ENCODE results near the gene PTPRT. TPM values are rescaled to one million over a fixed set of nuclear protein-coding genes. Genes with fewer than 3 reads are reported as not detected.

Gene PTPRT
- total RNA-seq, 1 donor, result 0.72 TPM

DNA sequence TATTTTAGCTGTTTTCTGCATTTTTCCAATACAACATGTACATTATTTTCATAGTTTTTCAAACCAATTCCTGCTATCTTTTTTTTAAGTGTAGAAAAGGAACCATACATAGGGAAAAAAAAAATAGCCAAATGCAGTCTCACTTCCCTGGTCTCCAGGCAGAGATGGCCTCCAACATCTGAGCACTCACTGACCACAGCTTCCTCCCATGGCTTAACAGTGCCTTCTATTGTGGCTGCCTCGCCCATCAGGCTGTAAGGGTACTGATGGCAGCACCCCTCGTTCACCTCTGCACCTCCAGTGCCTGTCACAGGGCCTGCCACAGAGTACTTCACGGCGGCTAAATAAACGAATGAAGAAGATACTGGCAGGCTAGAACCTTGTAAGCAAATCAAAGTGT, 591.1 kb downstream of the PTPRT start:
- H3K4me3 ChIP-seq (ENCODE audit: low read depth, low read length), result no peak overlapping the region
- DNase-seq (ENCODE audit: low read depth), result no peak
- TF ChIP-seq, protein P1, sequence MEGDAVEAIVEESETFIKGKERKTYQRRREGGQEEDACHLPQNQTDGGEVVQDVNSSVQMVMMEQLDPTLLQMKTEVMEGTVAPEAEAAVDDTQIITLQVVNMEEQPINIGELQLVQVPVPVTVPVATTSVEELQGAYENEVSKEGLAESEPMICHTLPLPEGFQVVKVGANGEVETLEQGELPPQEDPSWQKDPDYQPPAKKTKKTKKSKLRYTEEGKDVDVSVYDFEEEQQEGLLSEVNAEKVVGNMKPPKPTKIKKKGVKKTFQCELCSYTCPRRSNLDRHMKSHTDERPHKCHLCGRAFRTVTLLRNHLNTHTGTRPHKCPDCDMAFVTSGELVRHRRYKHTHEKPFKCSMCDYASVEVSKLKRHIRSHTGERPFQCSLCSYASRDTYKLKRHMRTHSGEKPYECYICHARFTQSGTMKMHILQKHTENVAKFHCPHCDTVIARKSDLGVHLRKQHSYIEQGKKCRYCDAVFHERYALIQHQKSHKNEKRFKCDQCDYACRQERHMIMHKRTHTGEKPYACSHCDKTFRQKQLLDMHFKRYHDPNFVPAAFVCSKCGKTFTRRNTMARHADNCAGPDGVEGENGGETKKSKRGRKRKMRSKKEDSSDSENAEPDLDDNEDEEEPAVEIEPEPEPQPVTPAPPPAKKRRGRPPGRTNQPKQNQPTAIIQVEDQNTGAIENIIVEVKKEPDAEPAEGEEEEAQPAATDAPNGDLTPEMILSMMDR (IDR thresholded peaks at IDR 0.05; ENCODE audit: insufficient read depth, low read length), result no peak

DNA sequence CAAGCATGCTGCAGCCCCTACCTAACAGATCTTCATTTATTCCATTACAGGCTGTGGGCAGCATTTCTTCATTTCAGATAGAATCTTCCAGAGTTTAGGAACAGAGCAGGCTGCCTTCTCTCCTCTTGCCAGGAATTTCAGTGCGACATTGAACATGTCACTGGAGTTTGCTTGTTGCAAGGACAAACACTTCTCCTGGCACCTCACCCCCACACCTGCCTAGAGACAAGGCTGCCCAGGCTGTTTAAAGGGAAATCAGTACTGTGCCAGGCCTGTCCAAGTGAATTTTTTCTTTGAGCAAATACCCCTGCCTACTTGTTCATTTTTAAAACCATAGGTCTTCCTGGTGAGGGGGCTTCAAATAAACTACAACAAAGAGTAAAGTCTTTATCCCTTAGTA, 594.1 kb downstream of the PTPRT start:
- TF ChIP-seq, protein P1 (IDR thresholded peaks at IDR 0.05; ENCODE audit: insufficient read depth, low read length), result no peak
- DNase-seq (ENCODE audit: low read depth), result no peak
- no peak overlapping the region for H3K4me3 ChIP-seq (ENCODE audit: low read depth, low read length)

DNA sequence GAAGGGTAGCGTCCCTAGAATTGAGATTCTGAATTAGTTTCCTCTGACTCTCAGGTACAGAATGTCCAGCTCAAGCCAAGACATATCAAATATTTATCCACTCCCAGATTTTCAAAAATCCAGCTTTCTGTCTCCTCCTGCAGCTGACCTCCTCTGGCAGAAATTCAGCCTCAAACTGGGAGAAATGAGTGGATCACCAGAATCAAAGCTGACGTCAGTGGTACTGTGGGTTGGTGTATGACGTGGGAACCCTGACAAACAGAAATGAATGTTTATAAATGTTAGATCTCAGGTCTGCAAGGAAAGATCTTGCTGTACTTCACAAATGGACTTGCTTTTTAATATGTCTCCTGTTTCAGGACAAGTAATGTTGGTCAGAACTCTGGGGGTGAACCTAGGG, 595.0 kb downstream of the PTPRT start:
- no peak overlapping the region for H3K4me3 ChIP-seq (ENCODE audit: low read depth, low read length)
- TF ChIP-seq, protein P1 (IDR thresholded peaks at IDR 0.05; ENCODE audit: insufficient read depth, low read length), result no peak
- no peak for DNase-seq (ENCODE audit: low read depth)

DNA sequence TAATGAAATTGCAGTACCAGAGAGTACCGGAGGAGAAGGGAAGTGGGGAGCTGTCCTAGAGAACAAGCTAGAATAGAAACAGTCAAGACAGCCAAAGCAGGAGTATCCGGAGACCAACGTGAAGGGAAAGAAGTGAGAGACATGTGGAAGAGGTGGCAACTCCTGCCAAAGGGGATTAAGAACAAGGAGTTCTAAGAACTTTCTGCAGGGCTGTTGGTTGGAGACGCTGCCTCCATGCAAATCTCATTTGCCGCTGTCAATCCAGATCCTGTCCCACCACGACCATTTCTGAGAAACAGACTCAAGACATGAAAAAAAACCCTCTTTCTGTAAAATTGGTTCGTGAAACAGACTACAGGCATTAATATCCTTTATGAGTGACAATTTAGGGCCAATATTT, 595.7 kb downstream of the PTPRT start:
- TF ChIP-seq, protein P1 (IDR thresholded peaks at IDR 0.05; ENCODE audit: insufficient read depth, low read length), result no peak

DNA sequence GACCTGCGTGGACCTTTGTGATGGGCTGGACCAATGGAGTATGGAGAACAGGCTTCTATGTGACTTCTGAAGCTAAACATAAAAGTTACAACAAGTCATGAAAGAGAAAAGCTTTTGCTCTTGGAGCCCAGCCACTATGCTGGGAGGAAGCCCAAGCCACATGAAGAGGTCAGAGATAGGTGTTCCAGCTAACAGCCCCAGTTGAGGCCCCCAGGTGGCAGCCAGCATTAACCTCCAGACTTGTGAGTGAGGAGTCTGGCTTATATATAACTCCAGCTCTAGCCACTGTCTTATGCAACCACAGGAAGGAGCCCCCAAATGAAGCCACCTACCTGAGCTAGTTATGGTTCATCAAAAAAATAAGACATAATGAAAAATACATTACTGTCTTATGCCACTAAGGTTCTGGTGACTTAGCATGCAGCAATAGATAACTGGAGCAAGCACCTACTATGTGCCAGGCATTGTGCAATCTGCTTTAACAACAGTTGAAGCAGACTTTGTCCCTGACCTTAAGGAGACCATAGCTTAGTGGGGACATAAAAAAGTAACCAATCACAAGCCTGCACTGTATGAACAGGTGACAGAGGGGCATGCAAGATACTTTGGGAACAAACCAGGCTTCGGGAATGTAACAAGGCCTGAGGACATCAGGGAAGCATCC, 599.6 kb downstream of the PTPRT start:
- no peak for DNase-seq (ENCODE audit: low read depth)
- TF ChIP-seq, protein P1 (IDR thresholded peaks at IDR 0.05; ENCODE audit: insufficient read depth, low read length), result no peak
- H3K4me3 ChIP-seq (ENCODE audit: low read depth, low read length), result no peak overlapping the region

More for the DNA sequence above, 595.7 kb downstream of the PTPRT start:
- DNase-seq (ENCODE audit: low read depth), result no peak
- H3K4me3 ChIP-seq (ENCODE audit: low read depth, low read length), result no peak overlapping the region

DNA sequence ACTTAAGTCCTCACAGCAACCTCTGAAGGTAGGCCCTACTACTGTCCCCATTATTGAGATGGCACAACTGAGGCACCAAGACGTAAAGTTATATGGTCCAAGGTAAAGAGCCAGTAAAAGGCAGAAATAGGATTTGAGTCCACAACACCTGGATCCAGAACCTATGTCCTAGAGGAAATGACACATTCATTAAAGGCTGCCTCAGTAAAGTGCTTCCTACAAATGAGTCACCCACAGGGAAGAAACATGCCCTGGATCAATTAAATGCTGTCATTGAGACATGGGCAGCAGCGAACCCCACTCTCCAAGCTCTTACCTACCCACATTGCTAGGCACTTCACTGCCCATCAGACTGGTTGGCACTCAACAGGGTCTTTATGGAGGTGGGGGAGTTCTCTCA, 600.9 kb downstream of the PTPRT start:
- TF ChIP-seq, protein P1 (IDR thresholded peaks at IDR 0.05; ENCODE audit: insufficient read depth, low read length), result no peak
- no peak for DNase-seq (ENCODE audit: low read depth)
- H3K4me3 ChIP-seq (ENCODE audit: low read depth, low read length), result no peak overlapping the region

DNA sequence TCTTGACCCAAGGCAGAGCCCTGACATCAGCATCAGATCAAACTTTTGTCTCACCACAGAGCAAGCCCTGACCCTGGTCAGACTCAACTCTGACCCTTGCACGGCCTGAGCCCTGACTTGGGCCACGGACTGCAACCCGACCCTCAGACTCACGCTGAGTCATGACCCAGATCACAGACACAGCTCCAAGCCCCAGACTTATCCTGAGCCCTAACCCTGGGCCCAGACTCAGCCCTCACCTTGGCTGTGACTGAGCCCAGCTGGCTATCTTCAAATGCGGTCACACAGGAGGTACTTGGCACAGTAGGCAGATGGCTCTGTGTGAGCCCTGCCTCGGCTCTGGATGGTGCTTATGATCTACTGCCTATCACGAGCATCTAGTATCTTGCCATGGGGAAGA, 602.3 kb downstream of the PTPRT start:
- H3K4me3 ChIP-seq (ENCODE audit: low read depth, low read length), result no peak overlapping the region
- no peak for DNase-seq (ENCODE audit: low read depth)
- TF ChIP-seq, protein P1 (IDR thresholded peaks at IDR 0.05; ENCODE audit: insufficient read depth, low read length), result no peak
